ENCODE data around the gene CTRB2. TPM values are rescaled to one million over a fixed set of nuclear protein-coding genes. Genes with fewer than 3 reads are reported as not detected.
"Not testable (repeated sequence)": the region's sequence is repeated elsewhere in the genome, so short reads cannot be mapped to it uniquely, and the experiment has no call there.

CTRB2 gene
- total RNA-seq, 3 donors from 2014 or later: not detected

- no peaks in the 10 kb centered on the region for H3K4me1 ChIP-seq
- no peak for DNase-seq (ENCODE audit: low spot score in 2 of 2)
- intact Hi-C loops (cut with DNase I; ENCODE audit: low total_unique reads): no loop called here
- no peaks in the 10 kb centered on the region for H3K9me3 ChIP-seq
- H3K36me3 ChIP-seq: no peaks in the 10 kb centered on the region
- H3K4me3 ChIP-seq: no peak overlapping the region
- H3K27me3 ChIP-seq: no peaks in the 10 kb centered on the region
- TF ChIP-seq, protein P1, sequence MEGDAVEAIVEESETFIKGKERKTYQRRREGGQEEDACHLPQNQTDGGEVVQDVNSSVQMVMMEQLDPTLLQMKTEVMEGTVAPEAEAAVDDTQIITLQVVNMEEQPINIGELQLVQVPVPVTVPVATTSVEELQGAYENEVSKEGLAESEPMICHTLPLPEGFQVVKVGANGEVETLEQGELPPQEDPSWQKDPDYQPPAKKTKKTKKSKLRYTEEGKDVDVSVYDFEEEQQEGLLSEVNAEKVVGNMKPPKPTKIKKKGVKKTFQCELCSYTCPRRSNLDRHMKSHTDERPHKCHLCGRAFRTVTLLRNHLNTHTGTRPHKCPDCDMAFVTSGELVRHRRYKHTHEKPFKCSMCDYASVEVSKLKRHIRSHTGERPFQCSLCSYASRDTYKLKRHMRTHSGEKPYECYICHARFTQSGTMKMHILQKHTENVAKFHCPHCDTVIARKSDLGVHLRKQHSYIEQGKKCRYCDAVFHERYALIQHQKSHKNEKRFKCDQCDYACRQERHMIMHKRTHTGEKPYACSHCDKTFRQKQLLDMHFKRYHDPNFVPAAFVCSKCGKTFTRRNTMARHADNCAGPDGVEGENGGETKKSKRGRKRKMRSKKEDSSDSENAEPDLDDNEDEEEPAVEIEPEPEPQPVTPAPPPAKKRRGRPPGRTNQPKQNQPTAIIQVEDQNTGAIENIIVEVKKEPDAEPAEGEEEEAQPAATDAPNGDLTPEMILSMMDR (IDR thresholded peaks at IDR 0.05): no peak
- no peak for TF ChIP-seq POLR2A (IDR thresholded peaks at IDR 0.05)
- no peak for TF ChIP-seq POLR2AphosphoS5 (IDR thresholded peaks at IDR 0.05)
- H3K27ac ChIP-seq: no peak overlapping the region
These were observed 12.1 kb upstream of the CTRB2 start for GRCh38 chr16:75219088-75219487.

DNA sequence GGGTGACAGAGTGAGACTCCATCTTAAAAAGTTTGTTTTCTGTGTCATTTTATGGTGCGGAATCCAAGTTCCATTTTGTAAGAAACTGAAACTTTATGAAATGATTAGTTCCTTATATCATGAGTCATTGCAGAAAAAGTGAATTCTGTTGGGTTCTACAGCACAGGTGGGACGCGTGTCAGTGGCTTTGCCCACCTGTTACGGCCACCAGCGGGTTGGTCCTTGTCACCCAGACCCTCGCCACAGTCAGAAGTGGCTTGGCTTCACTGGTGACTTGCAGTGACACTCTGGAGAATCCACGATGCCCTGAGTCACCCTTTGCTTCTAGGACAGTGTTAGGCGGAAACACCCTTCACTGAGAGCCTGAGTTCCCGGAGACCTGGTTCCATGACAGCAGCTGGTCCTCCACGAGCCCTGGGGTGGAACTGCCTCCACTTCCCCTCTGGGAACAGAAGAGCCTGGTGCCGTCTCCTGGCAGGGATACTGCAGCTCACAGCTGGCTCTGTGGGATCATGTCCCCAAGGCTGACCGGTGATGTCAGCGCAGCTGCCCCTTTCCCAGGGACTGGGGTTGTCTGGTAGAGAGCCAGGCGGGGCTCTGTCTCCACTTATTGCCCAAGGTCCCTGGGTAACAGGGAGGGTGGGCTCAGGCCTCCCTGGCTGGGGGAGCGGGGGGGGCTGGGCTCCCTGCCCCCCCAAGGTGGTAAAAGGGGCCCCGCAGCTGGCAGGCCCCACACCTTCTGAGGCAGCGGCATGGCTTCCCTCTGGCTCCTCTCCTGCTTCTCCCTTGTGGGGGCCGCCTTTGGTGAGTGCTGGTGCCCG is 11.5 kb upstream of the CTRB2 start, which contains the start of gene CTRB1:
Gene CTRB1 (plus strand): TSS at position 733 of the 821 bp plus-strand sequence. CDS start 20 bp downstream, at position 753.
- H3K4me1 ChIP-seq: no peaks in the 10 kb centered on the region
- TF ChIP-seq POLR2A (IDR thresholded peaks at IDR 0.05): no peak
- TF ChIP-seq, protein P1 (IDR thresholded peaks at IDR 0.05): no peak
- intact Hi-C loops (cut with DNase I; ENCODE audit: low total_unique reads): no loop called here
- H3K27me3 ChIP-seq: no peaks in the 10 kb centered on the region
- no peaks in the 10 kb centered on the region for H3K9me3 ChIP-seq
- no peak for DNase-seq (ENCODE audit: low spot score in 2 of 2)
- no peak within 1 kb of the TSS for H3K4me3 ChIP-seq
- no peak within 1 kb of the TSS for H3K27ac ChIP-seq
- H3K36me3 ChIP-seq: no peaks in the 10 kb centered on the region

GRCh38 chr16:75217389-75217851 is 10.5 kb upstream of the CTRB2 start:
- intact Hi-C loops (cut with DNase I; ENCODE audit: low total_unique reads): no loop called here
- Histone ChIP-seq H3K9me3 (no peaks in the 10 kb centered on the region), H3K36me3 (no peaks in the 10 kb centered on the region), H3K4me3 (no peak overlapping the region), H3K4me1 (no peaks in the 10 kb centered on the region), H3K27ac (no peak overlapping the region), H3K27me3 (no peaks in the 10 kb centered on the region)
- DNase-seq (ENCODE audit: low spot score in 2 of 2): no peak
- TF ChIP-seq POLR2A (IDR thresholded peaks at IDR 0.05) (no peak), POLR2AphosphoS5 (IDR thresholded peaks at IDR 0.05) (no peak)
- TF ChIP-seq, protein P1 (IDR thresholded peaks at IDR 0.05): no peak

DNA sequence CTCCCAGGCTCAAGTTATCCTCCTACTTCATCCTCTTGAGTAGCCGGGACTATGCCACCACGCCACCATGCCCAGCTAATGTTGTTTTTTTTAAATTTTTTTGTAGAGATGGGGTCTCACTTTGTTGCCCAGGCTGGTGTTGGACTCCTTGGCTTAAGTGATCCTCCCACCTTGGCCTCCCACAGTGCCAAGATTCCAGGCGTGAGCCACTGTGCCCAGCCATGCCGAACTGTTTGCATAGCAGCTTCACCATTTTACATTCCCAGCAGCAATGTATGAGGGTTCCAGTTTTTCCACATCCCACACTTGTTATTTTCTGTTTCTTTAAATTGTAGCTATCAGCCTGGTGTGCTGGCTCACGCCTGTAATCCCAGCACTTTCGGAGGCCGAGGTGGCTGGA is 9.6 kb upstream of the CTRB2 start:
- no peak overlapping the region for H3K27ac ChIP-seq
- H3K36me3 ChIP-seq: no peaks in the 10 kb centered on the region
- intact Hi-C loops (cut with DNase I; ENCODE audit: low total_unique reads): no loop called here
- no peaks in the 10 kb centered on the region for H3K9me3 ChIP-seq
- no peak for DNase-seq (ENCODE audit: low spot score in 2 of 2)
- TF ChIP-seq, protein P1 (IDR thresholded peaks at IDR 0.05): no peak
- TF ChIP-seq POLR2A (IDR thresholded peaks at IDR 0.05) (no peak), POLR2AphosphoS5 (IDR thresholded peaks at IDR 0.05) (no peak)
- no peaks in the 10 kb centered on the region for H3K4me1 ChIP-seq
- no peaks in the 10 kb centered on the region for H3K27me3 ChIP-seq
- H3K4me3 ChIP-seq: no peak overlapping the region

GRCh38 chr16:75216127-75216526 is 9.2 kb upstream of the CTRB2 start:
- TF ChIP-seq POLR2A (IDR thresholded peaks at IDR 0.05): no peak
- TF ChIP-seq, protein P1 (IDR thresholded peaks at IDR 0.05): no peak
- Histone ChIP-seq H3K4me3 (no peak overlapping the region), H3K27ac (no peak overlapping the region), H3K4me1 (no peaks in the 10 kb centered on the region), H3K27me3 (no peaks in the 10 kb centered on the region), H3K9me3 (no peaks in the 10 kb centered on the region), H3K36me3 (no peaks in the 10 kb centered on the region)
- intact Hi-C loops (cut with DNase I; ENCODE audit: low total_unique reads): no loop called here
- no peak for DNase-seq (ENCODE audit: low spot score in 2 of 2)

GRCh38 chr16:75211286-75211685 is 4.3 kb upstream of the CTRB2 start:
- intact Hi-C loops (cut with DNase I; ENCODE audit: low total_unique reads); H3K4me1 ChIP-seq; H3K36me3 ChIP-seq; DNase-seq (ENCODE audit: low spot score in 2 of 2); H3K27ac ChIP-seq; H3K27me3 ChIP-seq; H3K4me3 ChIP-seq; H3K9me3 ChIP-seq: not testable (repeated sequence)

All from breast epithelium (tissue), 4 donors.